ENCODE results near the gene FOXP1. TPM values are rescaled to one million over a fixed set of nuclear protein-coding genes. Genes with fewer than 3 reads are reported as not detected.
A peak's percentile ranks its signal among the peaks of the same experiment; 100 is the strongest.

Gene FOXP1
- total and polyA plus RNA-seq, 8 donors, result 12.3 to 215 (median 117) TPM

DNA sequence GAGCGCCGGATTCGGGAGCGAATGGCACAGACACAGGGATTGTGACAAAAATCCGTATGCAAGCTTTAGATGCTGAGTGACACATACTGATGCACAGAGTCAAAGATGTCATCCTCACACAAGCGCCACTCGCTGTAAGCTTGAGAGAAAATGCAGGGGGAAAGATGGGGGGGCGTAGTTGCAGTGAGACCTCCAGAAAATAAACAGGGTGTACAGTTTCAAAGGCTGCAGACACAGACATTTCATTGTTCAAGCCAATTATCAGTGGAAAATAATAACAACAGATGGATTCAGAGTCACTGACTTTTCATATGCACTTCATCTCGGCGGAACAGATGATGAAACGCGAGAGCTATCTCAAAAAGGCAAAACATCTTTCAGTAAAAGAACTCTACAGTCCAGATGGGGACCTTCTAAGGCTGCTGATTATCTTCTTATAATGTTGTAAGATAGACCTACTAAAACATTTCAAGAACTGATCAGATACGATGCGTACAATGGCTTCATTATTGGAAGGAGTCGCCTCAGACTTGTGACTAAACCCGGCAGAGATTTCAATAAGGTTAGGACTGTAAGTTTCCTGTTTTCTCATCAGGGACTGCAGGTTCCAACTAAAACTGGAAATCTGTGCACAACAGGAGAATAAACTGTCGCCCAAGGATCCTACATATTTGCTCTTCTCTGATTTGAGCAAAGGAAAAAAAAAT, 275.4 kb downstream of the FOXP1 start:
- DNase-seq, result no peak
- peaks cover 0 to 66% (median 30%) of the 10 kb centered on the region in 4 donors for H3K4me1 ChIP-seq
- no peaks in the 10 kb centered on the region for H3K36me3 ChIP-seq
- no peak overlapping the region for H3K4me3 ChIP-seq
- no peak for TF ChIP-seq CTCF (IDR thresholded peaks at IDR 0.05)
- no peak for TF ChIP-seq EP300 (IDR thresholded peaks at IDR 0.05)
- TF ChIP-seq POLR2AphosphoS5 (IDR thresholded peaks at IDR 0.05), result no peak
- no peak for TF ChIP-seq POLR2A (IDR thresholded peaks at IDR 0.05)
- H3K27ac ChIP-seq, result no peak overlapping the region
- intact Hi-C loops (cut with DNase I; ENCODE audit: low total_unique reads), result no loop called here
- 81 to 87% (median 83%) methylated on average over 17 of the region's 17 CpGs for whole genome bisulfite sequencing, 5 donors
- no peaks in the 10 kb centered on the region for H3K27me3 ChIP-seq
- H3K9me3 ChIP-seq, result no peaks in the 10 kb centered on the region

GRCh38 chr3:71305231-71306206, 278.0 kb downstream of the FOXP1 start:
- Histone ChIP-seq H3K9me3 (no peaks in the 10 kb centered on the region), H3K4me1 (peaks cover 6 to 71% (median 36%) of the 10 kb centered on the region in 4 donors), H3K4me3 (peak overlapping the region; percentile 36 to 41 (median 37)), H3K36me3 (no peaks in the 10 kb centered on the region), H3K27ac (peak overlapping the region; percentile 48 to 81 (median 70)), H3K27me3 (no peaks in the 10 kb centered on the region)
- 11 to 19% (median 15%) methylated on average over 21 of the region's 21 CpGs for WGBS, 5 donors
- intact Hi-C loops (cut with DNase I; ENCODE audit: low total_unique reads), result no loop called here
- DNase-seq, result peak; percentile 34 to 80
- TF ChIP-seq EP300 (IDR thresholded peaks at IDR 0.05), result no peak
- no peak for TF ChIP-seq POLR2AphosphoS5 (IDR thresholded peaks at IDR 0.05)
- TF ChIP-seq CTCF (IDR thresholded peaks at IDR 0.05), result no peak
- TF ChIP-seq POLR2A (IDR thresholded peaks at IDR 0.05), result no peak

DNA sequence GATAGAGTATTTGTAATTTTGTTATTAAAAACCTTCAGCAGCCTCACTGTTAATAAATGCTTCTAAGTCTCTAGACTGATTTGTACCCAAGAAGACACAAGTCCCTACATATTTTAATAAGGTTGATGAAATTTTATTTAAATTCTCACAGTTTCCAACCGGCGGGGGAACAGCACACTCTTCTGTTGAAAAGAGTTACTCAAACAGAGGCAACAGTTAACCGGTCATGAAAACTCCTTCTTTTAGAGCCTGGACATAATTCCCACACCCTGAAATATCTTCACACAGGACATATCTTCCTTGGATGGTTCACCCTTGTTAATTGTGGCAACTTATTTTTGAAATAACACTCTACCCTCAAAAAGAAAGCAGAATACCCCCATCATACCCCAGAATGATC, 278.8 kb downstream of the FOXP1 start:
- no peaks in the 10 kb centered on the region for H3K27me3 ChIP-seq
- no peaks in the 10 kb centered on the region for H3K9me3 ChIP-seq
- intact Hi-C loops (cut with DNase I; ENCODE audit: low total_unique reads), result no loop called here
- H3K4me3 ChIP-seq, result peak overlapping the region; percentile 36 to 41 (median 37)
- TF ChIP-seq EP300 (IDR thresholded peaks at IDR 0.05), result no peak
- TF ChIP-seq CTCF (IDR thresholded peaks at IDR 0.05), result peak in 5 of 7 experiments; percentile 21 to 43 (median 32)
- peak in 1 of 2 donors; percentile 83 for DNase-seq
- peaks cover 6 to 63% (median 32%) of the 10 kb centered on the region in 4 donors for H3K4me1 ChIP-seq
- no peaks in the 10 kb centered on the region for H3K36me3 ChIP-seq
- peak overlapping the region in 4 of 5 donors; percentile 48 to 81 (median 75) for H3K27ac ChIP-seq
- 18 to 22% (median 19%) methylated on average over 3 of the region's 3 CpGs for WGBS, 5 donors

DNA sequence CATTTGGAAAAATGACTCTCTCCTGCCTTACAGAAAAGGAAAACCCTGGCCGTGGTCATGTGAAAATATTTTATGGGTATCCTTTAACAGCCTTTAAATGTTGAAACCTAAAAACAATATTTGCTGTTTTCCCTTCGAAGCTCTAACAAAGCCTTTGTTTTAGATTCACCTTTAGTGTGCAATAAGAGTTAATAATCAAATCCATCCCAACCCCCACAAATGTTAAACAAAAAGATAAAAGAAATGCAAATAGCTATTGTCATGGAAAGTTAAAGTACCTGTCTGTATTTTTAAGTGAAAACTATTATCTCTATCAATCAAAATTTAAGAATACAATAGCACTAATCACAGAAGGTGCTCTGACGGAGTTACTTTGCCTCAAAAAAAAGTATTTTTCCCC, 279.3 kb downstream of the FOXP1 start:
- no peaks in the 10 kb centered on the region for H3K9me3 ChIP-seq
- 33 to 44% (median 38%) methylated on average over 3 of the region's 3 CpGs for WGBS, 5 donors
- no peaks in the 10 kb centered on the region for H3K27me3 ChIP-seq
- no peak for DNase-seq
- intact Hi-C loops (cut with DNase I; ENCODE audit: low total_unique reads), result no loop called here
- H3K4me1 ChIP-seq, result peaks cover 6 to 63% (median 30%) of the 10 kb centered on the region in 4 donors
- TF ChIP-seq POLR2A (IDR thresholded peaks at IDR 0.05), result no peak
- TF ChIP-seq EP300 (IDR thresholded peaks at IDR 0.05), result no peak
- no peak for TF ChIP-seq CTCF (IDR thresholded peaks at IDR 0.05)
- no peak for TF ChIP-seq POLR2AphosphoS5 (IDR thresholded peaks at IDR 0.05)
- H3K4me3 ChIP-seq, result peak overlapping the region in 2 of 4 donors; percentile 9 to 36
- H3K27ac ChIP-seq, result peak overlapping the region; percentile 0 to 81 (median 70)
- H3K36me3 ChIP-seq, result no peaks in the 10 kb centered on the region
